K562 (cell line): ENCODE results near the gene C11orf98. TPM values are rescaled to one million over a fixed set of nuclear protein-coding genes. Genes with fewer than 3 reads are reported as not detected.

Source experiments
- ATAC-seq: fragments of 200-7000 bp; cut with Tn5 transposase; 3 replicates; pipeline ENCODE4 v1.9.1; 2020; ENCODE audit warnings: moderate library complexity
- BruUV-seq: library from RNA; stranded (reverse); fragments of 400-500 nt; replicated peaks from 2 replicates; lab custom pipeline; 2021; lab: Mats Ljungman, UMichigan
- CTCF ChIA-PET: fragments of 300-600 bp; formaldehyde crosslinking; extraction: SDS; loops from one replicate; lab custom pipeline; 2021; ENCODE audit warnings: low intra/inter-chr PET ratio; lab: Yijun Ruan, JAX
- POLR2A ChIA-PET: fragments of 300-600, 350-650 bp; sonication (Branson Sonifier 250); formaldehyde crosslinking; extraction: SDS; loops from one replicate; lab custom pipeline; 2021; ENCODE audit warnings: antibody characterized with exemption, inconsistent platforms; lab: Yijun Ruan, JAX
- DNase-seq, 4 experiments: peaks; one replicate each; pipeline versions ENCODE4 v3.0.0 to v3.0.0-alpha.2; 2011 to 2018; ENCODE audit warnings: low spot score in 3 of 4, mixed read lengths in 3 of 4; ENCODE audit errors: extremely low read depth in 1 of 4
- FAIRE-seq: peaks from 2 replicates; lab custom pipeline; 2011; peaks lifted over from hg19 to GRCh38; lab: Jason Lieb, UNC
- H2AFZ ChIP-seq: 2 replicates; pipeline ENCODE4 v1.6.0; 2011; ENCODE audit warnings: low read depth, low read length, control low read depth, inconsistent platforms
- H3K27ac ChIP-seq: fragments of 200-600 bp; 3 replicates; pipeline ENCODE4 v1.8.0; 2011; ENCODE audit warnings: low read depth, mild to moderate bottlenecking, control low read depth, inconsistent platforms, low read length, moderate library complexity, mixed read lengths; ENCODE audit errors: extremely low read depth
- H3K27me3 ChIP-seq, 2 experiments: fragments of 300-600 bp in 1 of 2; 2 replicates in 1 of 2; 3 replicates in 1 of 2; pipeline versions ENCODE4 v1.6.0 to v1.8.0; 2011; ENCODE audit warnings: inconsistent platforms in 2 of 2, low read length in 2 of 2, mild to moderate bottlenecking in 1 of 2, mixed read lengths in 1 of 2, moderate library complexity in 1 of 2; ENCODE audit not compliant: control insufficient read depth in 2 of 2, insufficient read depth in 2 of 2
- H3K36me3 ChIP-seq: fragments of 300-600 bp; 3 replicates; pipeline ENCODE4 v1.8.0; 2011; ENCODE audit warnings: mild to moderate bottlenecking, low read length, inconsistent platforms; ENCODE audit not compliant: control insufficient read depth, insufficient read depth
- H3K4me1 ChIP-seq, 2 experiments: fragments of 200-600 bp in 1 of 2; replicated peaks in 1 of 2; 2 replicates in 1 of 2; 3 replicates in 1 of 2; pipeline versions ENCODE4 v1.5.1 to v1.8.0; 2011; ENCODE audit warnings: inconsistent platforms in 2 of 2, low read length in 2 of 2, mild to moderate bottlenecking in 1 of 2, mixed read lengths in 1 of 2, moderate library complexity in 1 of 2; ENCODE audit not compliant: control insufficient read depth in 2 of 2, insufficient read depth in 2 of 2
- H3K4me2 ChIP-seq: 2 replicates; pipeline ENCODE4 v1.6.1; 2011; ENCODE audit warnings: low read length, control low read depth, inconsistent platforms, mixed read lengths; ENCODE audit not compliant: insufficient read depth
- H3K4me3 ChIP-seq: fragments of 200-600 bp; sonication (generic), shearing (Covaris generic); 2 replicates; pipeline ENCODE4 v1.5.1; 2016; ENCODE audit warnings: control low read depth, inconsistent platforms
- H3K79me2 ChIP-seq: fragments of 200-600 bp; 3 replicates; pipeline ENCODE4 v1.8.0; 2011; ENCODE audit warnings: low read length, inconsistent platforms; ENCODE audit not compliant: control insufficient read depth, insufficient read depth
- H3K9ac ChIP-seq, 2 experiments: 2 replicates each; pipeline versions ENCODE4 v1.6.0 to v1.6.1; 2011; ENCODE audit warnings: low read depth in 2 of 2, low read length in 2 of 2, control low read depth in 1 of 2, inconsistent platforms in 1 of 2, mild to moderate bottlenecking in 1 of 2, mixed read lengths in 1 of 2; ENCODE audit not compliant: insufficient read depth in 1 of 2
- H3K9me1 ChIP-seq: one replicate; pipeline ENCODE4 v1.6.0; 2011; ENCODE audit warnings: inconsistent platforms, mild to moderate bottlenecking, low read length, moderate library complexity; ENCODE audit not compliant: control insufficient read depth, insufficient read depth
- H3K9me3 ChIP-seq: replicated peaks from 2 replicates; pipeline ENCODE4 v1.5.1; 2011; ENCODE audit warnings: low read depth, low read length, inconsistent platforms; ENCODE audit not compliant: control insufficient read depth, insufficient read depth
- H4K20me1 ChIP-seq: replicated peaks from 2 replicates; pipeline ENCODE4 v1.6.1; 2011; ENCODE audit warnings: low read length, inconsistent platforms, mixed read lengths; ENCODE audit not compliant: control insufficient read depth, insufficient read depth
- ATF3 ChIP-seq, 2 experiments: fragments of 450-650 bp in 1 of 2; sonication (generic) in 1 of 2; formaldehyde crosslinking in 1 of 2; IDR thresholded peaks in 1 of 2; conservative IDR thresholded peaks in 1 of 2; 2 replicates each; pipeline versions ENCODE4 v1.6.1 to v1.8.1; 2016 to 2023; ENCODE audit warnings: mild to moderate bottlenecking in 2 of 2, moderate library complexity in 2 of 2, inconsistent platforms in 1 of 2, missing genetic modification reagents in 1 of 2
- BMI1 ChIP-seq: fragments of 150-350 bp; IDR thresholded peaks from 2 replicates; pipeline ENCODE4 v1.6.1; 2014; ENCODE audit warnings: low read length
- CXXC5 ChIP-seq: fragments of 250-450 bp; sonication (Bioruptor Pico); IDR thresholded peaks from 2 replicates; pipeline ENCODE4 v1.8.0; 2022; ENCODE audit warnings: inconsistent platforms, mild to moderate bottlenecking, moderate library complexity
- DACH1 ChIP-seq: fragments of 450-650 bp; IDR thresholded peaks from 2 replicates; pipeline ENCODE4 v1.6.1; 2018; ENCODE audit not compliant: partially characterized antibody
- ZNF24 ChIP-seq: fragments of 450-650 bp; IDR thresholded peaks from 2 replicates; pipeline ENCODE4 v1.6.1; 2016
- ZNF263 ChIP-seq: sonication (generic); formaldehyde crosslinking; IDR thresholded peaks from 2 replicates; pipeline ENCODE4 v1.8.0; 2022; ENCODE audit warnings: mild to moderate bottlenecking, missing genetic modification reagents, borderline replicate concordance
- ZNF766 ChIP-seq: fragments of 200-800 bp; sonication (Bioruptor generic); conservative IDR thresholded peaks from 2 replicates; pipeline ENCODE4 v1.6.1; 2016; ENCODE audit warnings: missing genetic modification characterization, missing compliant biosample characterization
- WGBS: fragments of 100-300 bp; shearing (Covaris generic); methylation state at CpG from one replicate; pipeline ENCODE4 v1.1.6; 2016; ENCODE audit warnings: low coverage, mixed read lengths; ENCODE audit not compliant: insufficient coverage; ENCODE audit errors: missing lambda C conversion rate; 5-methylcytosine and 5-hydroxymethylcytosine counted together
- in situ Hi-C: fragments of 300-500 bp; cut with MboI; formaldehyde crosslinking; loops from 4 replicates; pipeline ENCODE4 v1.15.0; 2018; ENCODE audit warnings: inconsistent platforms, mixed read lengths
- intact Hi-C: fragments of 100-400 bp; cut with micrococcal nuclease; formaldehyde crosslinking; loops from 2 replicates; pipeline ENCODE4 v1.14.2; 2022
- polyA plus RNA-seq, 8 experiments: library from polyadenylated mRNA; depleted of rRNA in 4 of 8; stranded (reverse) in 5 of 8; unstranded in 3 of 8; fragments of >200 nt; fragmentation: Nextera tagmentation in 2 of 8; fragmentation: Illumina TruSeq in 1 of 8; extraction: Ambion mirVana in 2 of 8; extraction: Trizol in 1 of 8; gene quantifications; 2 replicates each; pipeline versions ENCODE4 v1.2.1 to v1.2.3, GENCODE V29; 2011 to 2014; ENCODE audit warnings: inconsistent platforms in 1 of 8, missing spikeins in 1 of 8
- total RNA-seq, 7 experiments: library from RNA; depleted of rRNA in 6 of 7; stranded (reverse); fragments of >200 nt in 6 of 7; fragmentation: Illumina TruSeq in 2 of 7; extraction: Trizol in 2 of 7; gene quantifications; 2 replicates each; pipeline versions ENCODE4 v1.2.1 to v1.2.3, GENCODE V29; 2011 to 2021; ENCODE audit warnings: low replicate concordance in 1 of 7

Gene C11orf98
- total and polyA plus RNA-seq, 9 of the 15 experiments (the other 6 are each of a cell fraction or from before 2014, with no cell fraction given), result 103 to 352 (median 218) TPM

- POLR2A ChIA-PET, result interaction anchor here (0.6 to 4.1 kb wide), 8 partner anchors 9 to 132 kb away, joined by 3 to 31 read pairs (median 6); partner anchors contain the start of genes C11orf98, CSKMT, HNRNPUL2 and TTC9C
- H3K79me2 ChIP-seq, result peaks cover 25% of the 10 kb centered on the region
- 73% methylated on average over 7 of the region's 7 CpGs for WGBS
- H3K9me3 ChIP-seq, result no peaks in the 10 kb centered on the region
- H3K4me1 ChIP-seq, result peaks cover 35 to 46% of the 10 kb centered on the region in 2 experiments
- no TSS peak for BruUV-seq
- peaks cover 76% of the 10 kb centered on the region for H3K36me3 ChIP-seq
- intact Hi-C loops (loop anchor here (5.0 kb wide), 1 partner anchor 311 kb away; no protein-coding TSS in a partner anchor), in situ Hi-C loops (no loop called here)
- DNase-seq (no peak), ATAC-seq (no peak), FAIRE-seq (no peak)
- CTCF ChIA-PET, result no interaction called here
- peaks cover 7% of the 10 kb centered on the region for H4K20me1 ChIP-seq
- H3K27ac ChIP-seq, result peak overlapping the region; percentile 19; the same call in 1 of the 3 replicates
- H2AFZ ChIP-seq, result no peak overlapping the region
- TF ChIP-seq DACH1, result no peak
- TF ChIP-seq ZNF766, result 0 out of 2 replicates have a peak, but pooled peaks have one; percentile 7
- no peak overlapping the region for H3K4me3 ChIP-seq
- peaks cover 2% of the 10 kb centered on the region for H3K9me1 ChIP-seq
- no peaks in the 10 kb centered on the region for H3K27me3 ChIP-seq
- H3K9ac ChIP-seq, result peak overlapping the region in 1 of 2 experiments; percentile 66; a peak in 1 of 4 replicates
- no peak overlapping the region for H3K4me2 ChIP-seq
Measured at GRCh38 chr11:62708793-62709192, 43.8 kb upstream of the C11orf98 start.

GRCh38 chr11:62708392-62708791 lies 43.4 kb upstream of the C11orf98 start:
- H3K9me1 ChIP-seq, result peaks cover 2% of the 10 kb centered on the region
- BruUV-seq, result no TSS peak

More at GRCh38 chr11:62708392-62708791, 43.4 kb upstream of the C11orf98 start:
- 64% methylated on average over 5 of the region's 5 CpGs for WGBS
- H3K4me1 ChIP-seq, result peaks cover 31 to 44% of the 10 kb centered on the region in 2 experiments
- in situ Hi-C loops (no loop called here), intact Hi-C loops (loop anchor here (5.0 kb wide), 1 partner anchor 311 kb away; no protein-coding TSS in a partner anchor)
- H3K27ac ChIP-seq, result no peak overlapping the region; the same call in 2 of the 3 replicates
- H3K9me3 ChIP-seq, result no peaks in the 10 kb centered on the region
- H2AFZ ChIP-seq, result no peak overlapping the region
- ATAC-seq (no peak), FAIRE-seq (no peak), DNase-seq (peak in 1 of 4 experiments; percentile 46)
- peak overlapping the region in 1 of 2 experiments; percentile 66; a peak in 1 of 4 replicates for H3K9ac ChIP-seq
- H3K27me3 ChIP-seq, result no peaks in the 10 kb centered on the region
- no peak overlapping the region for H3K4me3 ChIP-seq
- no peak overlapping the region for H3K4me2 ChIP-seq
- ChIA-PET POLR2A (interaction anchor here (0.6 to 4.1 kb wide), 10 partner anchors 9 to 133 kb away, joined by 3 to 31 read pairs (median 5); partner anchors contain the start of genes C11orf98, CSKMT, HNRNPUL2 and TTC9C), CTCF (no interaction called here)
- peaks cover 4% of the 10 kb centered on the region for H4K20me1 ChIP-seq
- TF ChIP-seq ZNF263 (peak; percentile 66; the same call in 1 of the 2 replicates), ATF3 (IDR thresholded peaks at IDR 0.05) (no peak), ATF3 (CRISPR knock-in tag; conservative IDR thresholded peaks at IDR 0.05) (no peak), BMI1 (no peak), CXXC5 (CRISPR knock-in tag) (peak; percentile 47; the same call in 1 of the 2 replicates), ZNF24 (no peak)
- peaks cover 22% of the 10 kb centered on the region for H3K79me2 ChIP-seq
- H3K36me3 ChIP-seq, result peaks cover 72% of the 10 kb centered on the region
